HCT116 (cell line): ENCODE results near the gene TMEM38A. TPM values are rescaled to one million over a fixed set of nuclear protein-coding genes. Genes with fewer than 3 reads are reported as not detected.

Experiments
- ATAC-seq: fragments of 200-7000 bp; cut with Tn5 transposase; 2 replicates; pipeline ENCODE4 v1.9.1; 2020; ENCODE audit warnings: mild to moderate bottlenecking, moderate library complexity
- BruUV-seq: library from RNA; stranded (reverse); fragments of 400-500 nt; replicated peaks from 2 replicates; lab custom pipeline; 2021; lab: Mats Ljungman, UMichigan
- CTCF ChIA-PET: fragments of 300-600 bp; sonication (Branson Sonifier 250); formaldehyde crosslinking; loops from one replicate; lab custom pipeline; 2021; ENCODE audit warnings: antibody characterized with exemption; lab: Charles Lee
- POLR2A ChIA-PET: fragments of 300-600, 350-600 bp; sonication (Branson Sonifier 250); formaldehyde crosslinking; loops from one replicate; lab custom pipeline; 2021; ENCODE audit warnings: antibody characterized with exemption; lab: Charles Lee
- RAD21 ChIA-PET, 2 experiments: fragments of 300-600 bp; sonication (Branson Sonifier 250); formaldehyde crosslinking; loops; one replicate each; lab custom pipeline; 2023; ENCODE audit warnings: low total read pairs in 2 of 2; ENCODE audit not compliant: uncharacterized antibody in 2 of 2, unreplicated experiment in 2 of 2, low non-redundant PET in 1 of 2; lab: Charles Lee
- DNase-seq: peaks from one replicate; pipeline ENCODE4 v3.0.0-alpha.2; 2010; ENCODE audit warnings: low read depth, low spot score
- H2AFZ ChIP-seq: fragments of 200-600 bp; shearing (Covaris generic), sonication (generic); 2 replicates; pipeline ENCODE4 v1.6.1; 2017; ENCODE audit warnings: low read depth, mixed run types, mixed read lengths, antibody characterized with exemption, low read length; ENCODE audit not compliant: poor library complexity, severe bottlenecking
- H3K27ac ChIP-seq: 2 replicates; pipeline ENCODE4 v1.5.1; 2012; ENCODE audit warnings: low read depth, low read length
- H3K27me3 ChIP-seq: fragments of 200-600 bp; sonication (generic); 2 replicates; pipeline ENCODE4 v1.6.1; 2016; ENCODE audit warnings: mixed run types, low read length, mixed read lengths; ENCODE audit not compliant: insufficient read depth
- H3K36me3 ChIP-seq, 2 experiments: fragments of 200-500 bp in 1 of 2; fragments of 200-600 bp in 1 of 2; sonication (Bioruptor generic) in 1 of 2; sonication (generic) in 1 of 2; 2 replicates each; pipeline versions ENCODE4 v1.5.1 to v1.6.1; 2014 to 2016; ENCODE audit warnings: low read length in 2 of 2, inconsistent platforms in 1 of 2, mixed read lengths in 1 of 2, mixed run types in 1 of 2; ENCODE audit not compliant: insufficient read depth in 2 of 2, control insufficient read depth in 1 of 2
- H3K4me1 ChIP-seq, 2 experiments: fragments of 200-600 bp in 1 of 2; sonication (generic) in 1 of 2; 2 replicates each; pipeline versions ENCODE4 v1.5.1 to v1.6.1; 2012 to 2017; ENCODE audit warnings: low read length in 2 of 2, inconsistent platforms in 1 of 2, mild to moderate bottlenecking in 1 of 2, mixed read lengths in 1 of 2, mixed run types in 1 of 2, moderate library complexity in 1 of 2; ENCODE audit not compliant: insufficient read depth in 2 of 2, control insufficient read depth in 1 of 2
- H3K4me2 ChIP-seq: fragments of 200-600 bp; sonication (generic); 2 replicates; pipeline ENCODE4 v1.6.1; 2017; ENCODE audit warnings: mixed run types, low read length, mixed read lengths
- H3K4me3 ChIP-seq, 2 experiments: fragments of 200-600 bp in 1 of 2; sonication (generic) in 1 of 2; replicated peaks in 1 of 2; 2 replicates each; pipeline ENCODE4 v1.5.1; 2011 to 2016; ENCODE audit warnings: low read length in 2 of 2, control low read depth in 1 of 2, low read depth in 1 of 2, mild to moderate bottlenecking in 1 of 2, mixed read lengths in 1 of 2, mixed run types in 1 of 2
- H3K79me2 ChIP-seq: fragments of 200-600 bp; sonication (generic); 2 replicates; pipeline ENCODE4 v1.6.1; 2017; ENCODE audit warnings: mild to moderate bottlenecking, mixed run types, low read length, moderate library complexity, mixed read lengths; ENCODE audit not compliant: insufficient read depth
- H3K9ac ChIP-seq: fragments of 200-600 bp; sonication (generic); 2 replicates; pipeline ENCODE4 v1.6.1; 2016; ENCODE audit warnings: low read length, mixed read lengths
- H3K9me2 ChIP-seq: fragments of 200-600 bp; sonication (generic), shearing (Covaris generic); 2 replicates; pipeline ENCODE4 v1.6.1; 2017; ENCODE audit warnings: mixed run types, mild to moderate bottlenecking, moderate library complexity; ENCODE audit not compliant: insufficient read depth
- H3K9me3 ChIP-seq, 2 experiments: fragments of 200-500 bp in 1 of 2; fragments of 200-600 bp in 1 of 2; sonication (Bioruptor generic) in 1 of 2; sonication (generic) in 1 of 2; 2 replicates each; pipeline ENCODE4 v1.6.1; 2014 to 2017; ENCODE audit warnings: low read length in 2 of 2, mixed read lengths in 2 of 2, inconsistent platforms in 1 of 2, low read depth in 1 of 2, mild to moderate bottlenecking in 1 of 2, mixed run types in 1 of 2, moderate library complexity in 1 of 2; ENCODE audit not compliant: control insufficient read depth in 1 of 2, insufficient read depth in 1 of 2
- H4K20me1 ChIP-seq: fragments of 200-600 bp; sonication (generic), shearing (Covaris generic); 2 replicates; pipeline ENCODE4 v1.6.1; 2017; ENCODE audit warnings: mixed run types, mild to moderate bottlenecking, moderate library complexity; ENCODE audit not compliant: insufficient read depth
- CEBPB ChIP-seq: IDR thresholded peaks from 2 replicates; pipeline ENCODE4 v1.6.1; 2012; ENCODE audit warnings: low read depth
- ELF1 ChIP-seq: IDR thresholded peaks from 2 replicates; pipeline ENCODE4 v1.6.1; 2012; ENCODE audit warnings: low read depth, borderline replicate concordance
- EZH2 ChIP-seq: fragments of 200-600 bp; sonication (generic); IDR thresholded peaks from 2 replicates; pipeline ENCODE4 v1.6.1; 2017; ENCODE audit warnings: antibody characterized with exemption, mixed run types
- EZH2phosphoT487 ChIP-seq: fragments of 200-600 bp; IDR thresholded peaks from 2 replicates; pipeline ENCODE4 v1.6.1; 2018; ENCODE audit warnings: antibody characterized with exemption, borderline replicate concordance
- FOSL1 ChIP-seq: IDR thresholded peaks from 2 replicates; pipeline ENCODE4 v1.6.1; 2012; ENCODE audit warnings: low read depth
- POLR2AphosphoS5 ChIP-seq: IDR thresholded peaks from 2 replicates; pipeline ENCODE4 v1.6.1; 2011; ENCODE audit warnings: mild to moderate bottlenecking, low read depth, low read length, moderate library complexity
- SP1 ChIP-seq: IDR thresholded peaks from 2 replicates; pipeline ENCODE4 v1.6.1; 2012; ENCODE audit warnings: low read depth
- TCF7L2 ChIP-seq: IDR thresholded peaks from 2 replicates; pipeline ENCODE4 v1.7.0; 2011; ENCODE audit warnings: borderline replicate concordance, inconsistent platforms; ENCODE audit not compliant: insufficient read depth, insufficient read length; ENCODE audit errors: extremely low read depth
- intact Hi-C: fragments of 100-400 bp; cut with micrococcal nuclease; formaldehyde crosslinking; loops from 2 replicates; pipeline ENCODE4 v1.10.0; 2022
- total RNA-seq: library from RNA; stranded (reverse); gene quantifications from one replicate; pipeline ENCODE4 v1.2.1, GENCODE V29; 2021; ENCODE audit not compliant: unreplicated experiment
- TF ChIP-seq, protein P1 (sequence below): IDR thresholded peaks from 2 replicates; pipeline ENCODE4 v1.6.1; 2012; ENCODE audit warnings: low read depth
- TF ChIP-seq, protein P2 (sequence below): IDR thresholded peaks from 2 replicates; pipeline ENCODE4 v1.6.1; 2011; ENCODE audit warnings: mild to moderate bottlenecking, low read length, moderate library complexity; ENCODE audit not compliant: insufficient replicate concordance; ENCODE audit errors: extremely low read depth

TMEM38A gene
- total RNA-seq, 1 experiment from 2014 or later, result 9.0 TPM

DNA sequence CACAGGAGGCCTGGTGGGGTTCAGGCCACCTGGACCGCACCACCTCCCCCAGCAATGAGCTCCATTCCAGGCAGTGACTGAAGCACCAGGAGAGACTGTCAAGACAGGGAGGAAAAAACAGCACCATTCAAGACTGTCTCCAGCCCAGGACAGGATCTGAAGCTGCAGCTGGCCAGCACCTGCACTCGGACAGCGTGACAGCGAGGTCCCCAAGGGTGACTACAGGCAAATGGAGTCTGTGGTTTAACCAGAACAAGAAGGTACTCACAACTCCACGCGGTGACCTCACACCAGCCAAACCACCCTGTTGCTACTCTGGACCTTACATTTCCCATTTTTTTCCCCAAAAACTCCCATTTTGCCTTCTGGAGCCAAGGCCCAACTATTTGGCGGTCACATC, 42.7 kb upstream of the TMEM38A start:
- no peaks in the 10 kb centered on the region for H3K27me3 ChIP-seq
- intact Hi-C loops, result no loop called here
- no peaks in the 10 kb centered on the region for H3K9me3 ChIP-seq
- peaks cover 2 to 3% of the 10 kb centered on the region in 2 experiments; a peak in 1 of 4 replicates for H3K36me3 ChIP-seq
- ChIA-PET CTCF (no interaction called here), POLR2A (interaction anchor here (1.2 kb wide), 1 partner anchor 10 kb away, joined by 3 read pairs; the partner anchor contains the start of gene MED26)
- H3K9ac ChIP-seq, result no peak overlapping the region
- peaks cover 99% of the 10 kb centered on the region for H3K79me2 ChIP-seq
- no peak overlapping the region for H3K27ac ChIP-seq
- no TSS peak for BruUV-seq
- no peak for ATAC-seq
- H3K9me2 ChIP-seq, result no peaks in the 10 kb centered on the region
- DNase-seq, result no peak
- no peak overlapping the region for H3K4me2 ChIP-seq
- H3K4me3 ChIP-seq, result no peak overlapping the region
- H4K20me1 ChIP-seq, result 0 out of 2 replicates have a peak, but pooled peaks cover 5% of the 10 kb centered on the region
- no peak overlapping the region for H2AFZ ChIP-seq
- TF ChIP-seq POLR2AphosphoS5 (no peak), ELF1 (no peak), FOSL1 (no peak), CEBPB (no peak), TCF7L2 (no peak), EZH2phosphoT487 (no peak), EZH2 (no peak), SP1 (no peak)
- TF ChIP-seq, protein P1, sequence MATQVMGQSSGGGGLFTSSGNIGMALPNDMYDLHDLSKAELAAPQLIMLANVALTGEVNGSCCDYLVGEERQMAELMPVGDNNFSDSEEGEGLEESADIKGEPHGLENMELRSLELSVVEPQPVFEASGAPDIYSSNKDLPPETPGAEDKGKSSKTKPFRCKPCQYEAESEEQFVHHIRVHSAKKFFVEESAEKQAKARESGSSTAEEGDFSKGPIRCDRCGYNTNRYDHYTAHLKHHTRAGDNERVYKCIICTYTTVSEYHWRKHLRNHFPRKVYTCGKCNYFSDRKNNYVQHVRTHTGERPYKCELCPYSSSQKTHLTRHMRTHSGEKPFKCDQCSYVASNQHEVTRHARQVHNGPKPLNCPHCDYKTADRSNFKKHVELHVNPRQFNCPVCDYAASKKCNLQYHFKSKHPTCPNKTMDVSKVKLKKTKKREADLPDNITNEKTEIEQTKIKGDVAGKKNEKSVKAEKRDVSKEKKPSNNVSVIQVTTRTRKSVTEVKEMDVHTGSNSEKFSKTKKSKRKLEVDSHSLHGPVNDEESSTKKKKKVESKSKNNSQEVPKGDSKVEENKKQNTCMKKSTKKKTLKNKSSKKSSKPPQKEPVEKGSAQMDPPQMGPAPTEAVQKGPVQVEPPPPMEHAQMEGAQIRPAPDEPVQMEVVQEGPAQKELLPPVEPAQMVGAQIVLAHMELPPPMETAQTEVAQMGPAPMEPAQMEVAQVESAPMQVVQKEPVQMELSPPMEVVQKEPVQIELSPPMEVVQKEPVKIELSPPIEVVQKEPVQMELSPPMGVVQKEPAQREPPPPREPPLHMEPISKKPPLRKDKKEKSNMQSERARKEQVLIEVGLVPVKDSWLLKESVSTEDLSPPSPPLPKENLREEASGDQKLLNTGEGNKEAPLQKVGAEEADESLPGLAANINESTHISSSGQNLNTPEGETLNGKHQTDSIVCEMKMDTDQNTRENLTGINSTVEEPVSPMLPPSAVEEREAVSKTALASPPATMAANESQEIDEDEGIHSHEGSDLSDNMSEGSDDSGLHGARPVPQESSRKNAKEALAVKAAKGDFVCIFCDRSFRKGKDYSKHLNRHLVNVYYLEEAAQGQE, result no peak
- TF ChIP-seq, protein P2, sequence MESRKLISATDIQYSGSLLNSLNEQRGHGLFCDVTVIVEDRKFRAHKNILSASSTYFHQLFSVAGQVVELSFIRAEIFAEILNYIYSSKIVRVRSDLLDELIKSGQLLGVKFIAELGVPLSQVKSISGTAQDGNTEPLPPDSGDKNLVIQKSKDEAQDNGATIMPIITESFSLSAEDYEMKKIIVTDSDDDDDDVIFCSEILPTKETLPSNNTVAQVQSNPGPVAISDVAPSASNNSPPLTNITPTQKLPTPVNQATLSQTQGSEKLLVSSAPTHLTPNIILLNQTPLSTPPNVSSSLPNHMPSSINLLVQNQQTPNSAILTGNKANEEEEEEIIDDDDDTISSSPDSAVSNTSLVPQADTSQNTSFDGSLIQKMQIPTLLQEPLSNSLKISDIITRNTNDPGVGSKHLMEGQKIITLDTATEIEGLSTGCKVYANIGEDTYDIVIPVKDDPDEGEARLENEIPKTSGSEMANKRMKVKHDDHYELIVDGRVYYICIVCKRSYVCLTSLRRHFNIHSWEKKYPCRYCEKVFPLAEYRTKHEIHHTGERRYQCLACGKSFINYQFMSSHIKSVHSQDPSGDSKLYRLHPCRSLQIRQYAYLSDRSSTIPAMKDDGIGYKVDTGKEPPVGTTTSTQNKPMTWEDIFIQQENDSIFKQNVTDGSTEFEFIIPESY, result no peak
- TF ChIP-seq, all 23 proteins: peak for 0
- RAD21 ChIA-PET, result no interaction called here
- H3K4me1 ChIP-seq, result 0 out of 4 replicates have a peak, but pooled peaks cover 0 to 8% of the 10 kb centered on the region in 2 experiments
